Activated CD4-positive, alpha-beta T cell treated with anti-CD3 and anti-CD28 coated beads, Interleukin-2, amount 10 ng/mL, durations not matched to agents 7 days and 5 days (primary cell): ENCODE measurements around the gene GOLGA6L2. TPM values are rescaled to one million over a fixed set of nuclear protein-coding genes. Genes with fewer than 3 reads are reported as not detected.

Source experiments
- CTCF ChIA-PET: fragments of 350-600 bp; sonication (Branson Sonifier 250); formaldehyde crosslinking; loops from one replicate; lab custom pipeline; 2021; ENCODE audit warnings: antibody characterized with exemption; lab: Charles Lee
- POLR2A ChIA-PET: fragments of 350-600 bp; sonication (Branson Sonifier 250); formaldehyde crosslinking; loops from one replicate; lab custom pipeline; 2021; ENCODE audit warnings: antibody characterized with exemption; lab: Charles Lee
- DNase-seq: peaks from one replicate; pipeline ENCODE4 v3.0.0-alpha.2; 2020
- H3K27ac Mint-ChIP-seq: one replicate; pipeline ENCODE4 v1.8.0; 2021; ENCODE audit warnings: mild to moderate bottlenecking, moderate library complexity, mixed read lengths
- H3K27me3 Mint-ChIP-seq: one replicate; pipeline ENCODE4 v1.8.0; 2021; ENCODE audit warnings: mixed read lengths
- H3K36me3 Mint-ChIP-seq: one replicate; pipeline ENCODE4 v1.8.0; 2021; ENCODE audit warnings: low read depth, mixed read lengths
- H3K4me1 Mint-ChIP-seq: one replicate; pipeline ENCODE4 v1.8.0; 2021; ENCODE audit warnings: mixed read lengths
- H3K4me3 Mint-ChIP-seq: one replicate; pipeline ENCODE4 v1.8.0; 2021; ENCODE audit warnings: mild to moderate bottlenecking, moderate library complexity, mixed read lengths
- H3K9me3 Mint-ChIP-seq: one replicate; pipeline ENCODE4 v1.8.0; 2021; ENCODE audit warnings: mixed read lengths
- total RNA-seq, 2 experiments: library from RNA; stranded (reverse); gene quantifications; one replicate each; pipeline ENCODE4 v1.2.3, GENCODE V29; 2021

GOLGA6L2 gene
- total RNA-seq, 2 experiments from 2014 or later = not detected

- Mint-ChIP-seq H3K4me3 (no peak overlapping the region), H3K27me3 (no peaks in the 10 kb centered on the region), H3K27ac (no peak overlapping the region), H3K36me3 (no peaks in the 10 kb centered on the region), H3K9me3 (no peaks in the 10 kb centered on the region), H3K4me1 (no peaks in the 10 kb centered on the region)
- CTCF ChIA-PET = interaction anchor here (0.8 kb wide), 1 partner anchor 20 kb away, joined by 3 read pairs; no protein-coding TSS in a partner anchor
- no peak for DNase-seq
- POLR2A ChIA-PET = no interaction called here
Observed at GRCh38 chr15:23397779-23398178, 49.3 kb downstream of the GOLGA6L2 start.

GRCh38 chr15:23395832-23396231 is 51.2 kb downstream of the GOLGA6L2 start:
- H3K4me1 Mint-ChIP-seq = no peaks in the 10 kb centered on the region
- no peak overlapping the region for H3K27ac Mint-ChIP-seq
- H3K36me3 Mint-ChIP-seq = no peaks in the 10 kb centered on the region
- no peaks in the 10 kb centered on the region for H3K27me3 Mint-ChIP-seq
- H3K4me3 Mint-ChIP-seq = no peak overlapping the region
- CTCF ChIA-PET = no interaction called here
- DNase-seq = no peak
- POLR2A ChIA-PET = no interaction called here
- no peaks in the 10 kb centered on the region for H3K9me3 Mint-ChIP-seq

- Mint-ChIP-seq H3K36me3 (no peaks in the 10 kb centered on the region), H3K9me3 (no peaks in the 10 kb centered on the region), H3K4me1 (no peaks in the 10 kb centered on the region), H3K27ac (no peak overlapping the region), H3K27me3 (no peaks in the 10 kb centered on the region), H3K4me3 (no peak overlapping the region)
- POLR2A ChIA-PET = no interaction called here
- CTCF ChIA-PET = no interaction called here
- DNase-seq = no peak
Observed at GRCh38 chr15:23395030-23395692, 51.9 kb downstream of the GOLGA6L2 start.

Other genes with a start within 250 kb of the GOLGA6L2 start
- gene GOLGA6L26, start 113.0 kb downstream of the GOLGA6L2 start, total RNA-seq = not detected
- under 1 TPM; 0.20 to 0.31 TPM for gene GOLGA8S, start 92.5 kb downstream of the GOLGA6L2 start, total RNA-seq
- 1 to 10 TPM; 2.9 to 3.4 TPM for gene MKRN3, start 118.4 kb upstream of the GOLGA6L2 start, total RNA-seq
- gene MAGEL2, start 200.6 kb upstream of the GOLGA6L2 start, total RNA-seq = not detected
- 1 to 10 TPM; 2.4 to 2.9 TPM for gene NDN, start 240.1 kb upstream of the GOLGA6L2 start, total RNA-seq